HepG2 (cell line): ENCODE results near the gene AHSP. TPM values are rescaled to one million over a fixed set of nuclear protein-coding genes. Genes with fewer than 3 reads are reported as not detected.

ENCODE experiments used
- ATF1 ChIP-seq: IDR thresholded peaks from 2 replicates; pipeline ENCODE4 v1.6.1; 2016; ENCODE audit warnings: mild to moderate bottlenecking, control low read depth
- BORCS8-MEF2B ChIP-seq: sonication (generic); formaldehyde crosslinking; IDR thresholded peaks from 2 replicates; pipeline ENCODE4 v1.8.0; 2022; ENCODE audit warnings: mild to moderate bottlenecking, missing genetic modification reagents
- CCAR2 ChIP-seq: fragments of 200-400 bp; formaldehyde crosslinking; optimal IDR thresholded peaks from 2 replicates; pipeline ENCODE3; 2018; ENCODE audit warnings: low read depth, mild to moderate bottlenecking, low read length, moderate library complexity
- EHMT2 ChIP-seq: fragments of 200-600 bp; sonication (generic); IDR thresholded peaks from 2 replicates; pipeline ENCODE4 v1.7.0; 2017; ENCODE audit warnings: antibody characterized with exemption, low read depth, low read length, borderline replicate concordance
- FOSL2 ChIP-seq: sonication (generic); formaldehyde crosslinking; IDR thresholded peaks from 2 replicates; pipeline ENCODE4 v1.4.0; 2020; ENCODE audit warnings: missing genetic modification reagents
- HOXA7 ChIP-seq: sonication (generic); formaldehyde crosslinking; IDR thresholded peaks from 2 replicates; pipeline ENCODE4 v1.8.1; 2022; ENCODE audit warnings: mild to moderate bottlenecking, missing genetic modification reagents, moderate library complexity
- KAT8 ChIP-seq: IDR thresholded peaks from 2 replicates; pipeline ENCODE4 v1.6.1; 2016; ENCODE audit warnings: missing genetic modification reagents, missing compliant biosample characterization
- MBNL3 ChIP-seq: fragments of 250-450 bp; sonication (Bioruptor Pico); conservative IDR thresholded peaks from 2 replicates; pipeline ENCODE4 v1.8.0; 2022; ENCODE audit warnings: mild to moderate bottlenecking, inconsistent platforms
- NFYC ChIP-seq: IDR thresholded peaks from 2 replicates; pipeline ENCODE4 v1.6.1; 2016; ENCODE audit warnings: missing genetic modification reagents, missing compliant biosample characterization
- RCOR2 ChIP-seq: IDR thresholded peaks from 2 replicates; pipeline ENCODE4 v1.6.1; 2016; ENCODE audit warnings: missing biosample characterization, missing genetic modification reagents
- RFX5 ChIP-seq: IDR thresholded peaks from 2 replicates; pipeline ENCODE4 v1.6.1; 2011; ENCODE audit warnings: low read depth, low read length, improper control_type of control experiment
- SP140L ChIP-seq: sonication (generic); formaldehyde crosslinking; IDR thresholded peaks from 2 replicates; pipeline ENCODE4 v1.4.0; 2020; ENCODE audit warnings: missing genetic modification reagents, borderline replicate concordance
- TSC22D2 ChIP-seq: sonication (generic); formaldehyde crosslinking; IDR thresholded peaks from 2 replicates; pipeline ENCODE4 v1.5.1; 2020; ENCODE audit warnings: missing genetic modification reagents, mild to moderate bottlenecking, borderline replicate concordance
- ZFP36L2 ChIP-seq: sonication (generic); formaldehyde crosslinking; IDR thresholded peaks from 2 replicates; pipeline ENCODE4 v1.4.0; 2020; ENCODE audit warnings: missing genetic modification reagents
- ZNF274 ChIP-seq: sonication (generic); formaldehyde crosslinking; IDR thresholded peaks from 2 replicates; pipeline ENCODE4 v1.5.1; 2020; ENCODE audit warnings: mild to moderate bottlenecking, missing genetic modification reagents
- ZNF572 ChIP-seq: sonication (generic); formaldehyde crosslinking; IDR thresholded peaks from 2 replicates; pipeline ENCODE4 v1.5.1; 2020; ENCODE audit warnings: mild to moderate bottlenecking, missing genetic modification reagents
- ZNF678 ChIP-seq: sonication (generic); formaldehyde crosslinking; IDR thresholded peaks from 2 replicates; pipeline ENCODE4 v1.4.0; 2020; ENCODE audit warnings: mild to moderate bottlenecking, missing genetic modification reagents
- ZNF703 ChIP-seq: sonication (generic); formaldehyde crosslinking; IDR thresholded peaks from 2 replicates; pipeline ENCODE4 v1.5.1; 2020; ENCODE audit warnings: missing genetic modification reagents, mild to moderate bottlenecking, moderate library complexity, borderline replicate concordance
- ZNF720 ChIP-seq: sonication (generic); formaldehyde crosslinking; IDR thresholded peaks from 2 replicates; pipeline ENCODE4 v1.4.0; 2020; ENCODE audit warnings: missing genetic modification reagents
- ZSCAN25 ChIP-seq: sonication (generic); formaldehyde crosslinking; IDR thresholded peaks from 2 replicates; pipeline ENCODE4 v1.8.0; 2022; ENCODE audit warnings: mild to moderate bottlenecking, missing genetic modification reagents
- polyA plus RNA-seq, 8 experiments: library from polyadenylated mRNA; depleted of rRNA in 3 of 8; stranded (reverse) in 7 of 8; unstranded in 1 of 8; fragments of >200 nt; fragmentation: Illumina TruSeq in 4 of 8; extraction: Trizol in 4 of 8; gene quantifications; 2 replicates each; pipeline versions ENCODE4 v1.2.1 to v1.2.3, GENCODE V29; 2011 to 2016; ENCODE audit warnings: low read depth in 4 of 8, missing spikeins in 1 of 8, mixed read lengths in 1 of 8; ENCODE audit not compliant: insufficient read depth in 1 of 8
- total RNA-seq, 5 experiments: library from RNA; depleted of rRNA; stranded (reverse); fragments of >200 nt; fragmentation: Illumina TruSeq; extraction: Trizol; gene quantifications; 2 replicates each; pipeline ENCODE4 v1.2.3, GENCODE V29; 2016; ENCODE audit warnings: low read depth in 1 of 5
- TF ChIP-seq, protein P1 (sequence below): sonication (generic); formaldehyde crosslinking; IDR thresholded peaks from 2 replicates; pipeline ENCODE4 v1.5.0; 2020; ENCODE audit warnings: mild to moderate bottlenecking, missing genetic modification reagents
- TF ChIP-seq, protein P2 (sequence below): sonication (generic); formaldehyde crosslinking; IDR thresholded peaks from 2 replicates; pipeline ENCODE4 v1.4.0; 2020; ENCODE audit warnings: mild to moderate bottlenecking, missing genetic modification reagents, borderline replicate concordance
- TF ChIP-seq, protein P3 (sequence below): sonication (generic); formaldehyde crosslinking; IDR thresholded peaks from 2 replicates; pipeline ENCODE4 v1.8.1; 2023; ENCODE audit warnings: mild to moderate bottlenecking, inconsistent platforms, moderate library complexity, missing genetic modification reagents, borderline replicate concordance

AHSP gene
- total and polyA plus RNA-seq, 2 of the 13 experiments (the other 11 are each of a cell fraction or from before 2014, with no cell fraction given) = not detected

GRCh38 chr16:31484491-31485171 lies 43.1 kb upstream of the AHSP start (continued):
- TF ChIP-seq, protein P1, sequence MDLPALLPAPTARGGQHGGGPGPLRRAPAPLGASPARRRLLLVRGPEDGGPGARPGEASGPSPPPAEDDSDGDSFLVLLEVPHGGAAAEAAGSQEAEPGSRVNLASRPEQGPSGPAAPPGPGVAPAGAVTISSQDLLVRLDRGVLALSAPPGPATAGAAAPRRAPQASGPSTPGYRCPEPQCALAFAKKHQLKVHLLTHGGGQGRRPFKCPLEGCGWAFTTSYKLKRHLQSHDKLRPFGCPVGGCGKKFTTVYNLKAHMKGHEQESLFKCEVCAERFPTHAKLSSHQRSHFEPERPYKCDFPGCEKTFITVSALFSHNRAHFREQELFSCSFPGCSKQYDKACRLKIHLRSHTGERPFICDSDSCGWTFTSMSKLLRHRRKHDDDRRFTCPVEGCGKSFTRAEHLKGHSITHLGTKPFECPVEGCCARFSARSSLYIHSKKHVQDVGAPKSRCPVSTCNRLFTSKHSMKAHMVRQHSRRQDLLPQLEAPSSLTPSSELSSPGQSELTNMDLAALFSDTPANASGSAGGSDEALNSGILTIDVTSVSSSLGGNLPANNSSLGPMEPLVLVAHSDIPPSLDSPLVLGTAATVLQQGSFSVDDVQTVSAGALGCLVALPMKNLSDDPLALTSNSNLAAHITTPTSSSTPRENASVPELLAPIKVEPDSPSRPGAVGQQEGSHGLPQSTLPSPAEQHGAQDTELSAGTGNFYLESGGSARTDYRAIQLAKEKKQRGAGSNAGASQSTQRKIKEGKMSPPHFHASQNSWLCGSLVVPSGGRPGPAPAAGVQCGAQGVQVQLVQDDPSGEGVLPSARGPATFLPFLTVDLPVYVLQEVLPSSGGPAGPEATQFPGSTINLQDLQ (CRISPR knock-in tag) = no peak
- TF ChIP-seq MBNL3 (CRISPR knock-in tag) (no peak), HOXA7 (CRISPR knock-in tag) (no peak), TSC22D2 (CRISPR knock-in tag) (no peak; the same call in 1 of the 2 replicates), CCAR2 (no peak), FOSL2 (CRISPR knock-in tag) (0 out of 2 replicates have a peak, but pooled peaks have one; percentile 37), ATF1 (no peak), EHMT2 (no peak), ZNF678 (no peak), KAT8 (CRISPR knock-in tag) (peak; percentile 69), ZSCAN25 (CRISPR knock-in tag) (peak; percentile 51; the same call in 1 of the 2 replicates), SP140L (CRISPR knock-in tag) (no peak), ZNF720 (CRISPR knock-in tag) (0 out of 2 replicates have a peak, but pooled peaks have one; percentile 45), ZNF703 (CRISPR knock-in tag) (no peak), RCOR2 (CRISPR knock-in tag) (no peak), BORCS8-MEF2B (CRISPR knock-in tag) (peak; percentile 51; the same call in 1 of the 2 replicates), RFX5 (no peak), NFYC (CRISPR knock-in tag) (0 out of 2 replicates have a peak, but pooled peaks have one; percentile 15), ZNF274 (peak; percentile 73), ZFP36L2 (no peak), ZNF572 (CRISPR knock-in tag) (no peak)
- TF ChIP-seq, protein P2, sequence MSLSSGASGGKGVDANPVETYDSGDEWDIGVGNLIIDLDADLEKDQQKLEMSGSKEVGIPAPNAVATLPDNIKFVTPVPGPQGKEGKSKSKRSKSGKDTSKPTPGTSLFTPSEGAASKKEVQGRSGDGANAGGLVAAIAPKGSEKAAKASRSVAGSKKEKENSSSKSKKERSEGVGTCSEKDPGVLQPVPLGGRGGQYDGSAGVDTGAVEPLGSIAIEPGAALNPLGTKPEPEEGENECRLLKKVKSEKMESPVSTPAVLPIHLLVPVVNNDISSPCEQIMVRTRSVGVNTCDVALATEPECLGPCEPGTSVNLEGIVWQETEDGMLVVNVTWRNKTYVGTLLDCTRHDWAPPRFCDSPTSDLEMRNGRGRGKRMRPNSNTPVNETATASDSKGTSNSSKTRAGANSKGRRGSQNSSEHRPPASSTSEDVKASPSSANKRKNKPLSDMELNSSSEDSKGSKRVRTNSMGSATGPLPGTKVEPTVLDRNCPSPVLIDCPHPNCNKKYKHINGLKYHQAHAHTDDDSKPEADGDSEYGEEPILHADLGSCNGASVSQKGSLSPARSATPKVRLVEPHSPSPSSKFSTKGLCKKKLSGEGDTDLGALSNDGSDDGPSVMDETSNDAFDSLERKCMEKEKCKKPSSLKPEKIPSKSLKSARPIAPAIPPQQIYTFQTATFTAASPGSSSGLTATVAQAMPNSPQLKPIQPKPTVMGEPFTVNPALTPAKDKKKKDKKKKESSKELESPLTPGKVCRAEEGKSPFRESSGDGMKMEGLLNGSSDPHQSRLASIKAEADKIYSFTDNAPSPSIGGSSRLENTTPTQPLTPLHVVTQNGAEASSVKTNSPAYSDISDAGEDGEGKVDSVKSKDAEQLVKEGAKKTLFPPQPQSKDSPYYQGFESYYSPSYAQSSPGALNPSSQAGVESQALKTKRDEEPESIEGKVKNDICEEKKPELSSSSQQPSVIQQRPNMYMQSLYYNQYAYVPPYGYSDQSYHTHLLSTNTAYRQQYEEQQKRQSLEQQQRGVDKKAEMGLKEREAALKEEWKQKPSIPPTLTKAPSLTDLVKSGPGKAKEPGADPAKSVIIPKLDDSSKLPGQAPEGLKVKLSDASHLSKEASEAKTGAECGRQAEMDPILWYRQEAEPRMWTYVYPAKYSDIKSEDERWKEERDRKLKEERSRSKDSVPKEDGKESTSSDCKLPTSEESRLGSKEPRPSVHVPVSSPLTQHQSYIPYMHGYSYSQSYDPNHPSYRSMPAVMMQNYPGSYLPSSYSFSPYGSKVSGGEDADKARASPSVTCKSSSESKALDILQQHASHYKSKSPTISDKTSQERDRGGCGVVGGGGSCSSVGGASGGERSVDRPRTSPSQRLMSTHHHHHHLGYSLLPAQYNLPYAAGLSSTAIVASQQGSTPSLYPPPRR (CRISPR knock-in tag) = peak; percentile 41; the same call in 1 of the 2 replicates
- TF ChIP-seq, protein P3, sequence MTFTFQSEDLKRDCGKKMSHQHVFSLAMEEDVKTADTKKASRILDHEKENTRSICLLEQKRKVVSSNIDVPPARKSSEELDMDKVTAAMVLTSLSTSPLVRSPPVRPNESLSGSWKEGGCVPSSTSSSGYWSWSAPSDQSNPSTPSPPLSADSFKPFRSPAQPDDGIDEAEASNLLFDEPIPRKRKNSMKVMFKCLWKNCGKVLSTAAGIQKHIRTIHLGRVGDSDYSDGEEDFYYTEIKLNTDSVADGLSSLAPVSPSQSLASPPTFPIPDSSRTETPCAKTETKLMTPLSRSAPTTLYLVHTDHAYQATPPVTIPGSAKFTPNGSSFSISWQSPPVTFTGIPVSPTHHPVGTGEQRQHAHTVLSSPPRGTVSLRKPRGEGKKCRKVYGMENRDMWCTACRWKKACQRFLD (CRISPR knock-in tag) = peak; percentile 52; the same call in 1 of the 2 replicates
